GM21367 (cell line): Measurements from ENCODE around the gene LBX2.
A peak's percentile ranks its signal among the peaks of the same experiment; 100 is the strongest.

Experiments used
- ATAC-seq: cut with Tn5 transposase; IDR thresholded peaks from one replicate; pipeline ENCODE4 v1.9.1; 2021; ENCODE audit not compliant: unreplicated experiment

The LBX2 gene

GRCh38 chr2:74458132-74458937 is 41.1 kb downstream of the LBX2 start, which contains the start of gene WBP1:
Gene WBP1, plus strand, starts transcription at chr2:74458438. Its CDS starts 165 bp downstream, at chr2:74458603.
- peak; percentile 75 for ATAC-seq

GRCh38 chr2:74457549-74458131 is 41.8 kb downstream of the LBX2 start:
- peak; percentile 28 for ATAC-seq

GRCh38 chr2:74457129-74457548 is 42.3 kb downstream of the LBX2 start:
- ATAC-seq: no peak

GRCh38 chr2:74454654-74455511 is 44.5 kb downstream of the LBX2 start, which contains the start of gene INO80B:
Gene INO80B, plus strand, starts transcription at chr2:74455087. Its CDS starts 30 bp downstream, at chr2:74455117.
- peak; percentile 30 for ATAC-seq

- ATAC-seq: no peak
These were observed 48.7 kb downstream of the LBX2 start for GRCh38 chr2:74450570-74451190.

GRCh38 chr2:74448771-74449170 is 50.6 kb downstream of the LBX2 start:
- ATAC-seq: no peak
